Transverse colon (tissue), 4 donors: ENCODE data around the gene ATXN10.

Experiments used
- CTCF ChIP-seq, 5 experiments: fragments of 200-600 bp in 3 of 5; fragments of 450-650 bp in 2 of 5; sonication (generic) in 3 of 5; IDR thresholded peaks; 1 replicate in 2 of 5; 2 replicates in 3 of 5; pipeline ENCODE4 v1.5.1; 2016 to 2017; ENCODE audit warnings: antibody characterized with exemption in 5 of 5, inconsistent platforms in 3 of 5, mild to moderate bottlenecking in 2 of 5, moderate library complexity in 1 of 5
- EP300 ChIP-seq: sonication (generic); formaldehyde crosslinking; IDR thresholded peaks from one replicate; pipeline ENCODE4 v1.6.1; 2017; ENCODE audit warnings: antibody characterized with exemption, low read depth
- POLR2A ChIP-seq: fragments of 450-650 bp; IDR thresholded peaks from one replicate; pipeline ENCODE4 v1.6.1; 2016; ENCODE audit warnings: antibody characterized with exemption, mild to moderate bottlenecking, moderate library complexity
- POLR2AphosphoS5 ChIP-seq, 3 donors: sonication (generic); formaldehyde crosslinking; IDR thresholded peaks; one replicate each; pipeline ENCODE4 v1.6.1; 2016; ENCODE audit warnings: antibody characterized with exemption in 3 of 3

GRCh38 chr22:45886540-45886939 is 214.9 kb downstream of the ATXN10 start:
- TF ChIP-seq POLR2A: no peak
- TF ChIP-seq CTCF (IDR thresholded peaks at IDR 0.05): no peak
- no peak for TF ChIP-seq POLR2AphosphoS5 (IDR thresholded peaks at IDR 0.05)
- TF ChIP-seq EP300: no peak
